Measurements from ENCODE around the gene TRIM31.
"Not testable (repeated sequence)": the region's sequence is repeated elsewhere in the genome, so short reads cannot be mapped to it uniquely, and the experiment has no call there.

TRIM31 gene

GRCh38 chr6:30149858-30150550, 37.1 kb upstream of the TRIM31 start:
- DNase-seq = no peak

DNA sequence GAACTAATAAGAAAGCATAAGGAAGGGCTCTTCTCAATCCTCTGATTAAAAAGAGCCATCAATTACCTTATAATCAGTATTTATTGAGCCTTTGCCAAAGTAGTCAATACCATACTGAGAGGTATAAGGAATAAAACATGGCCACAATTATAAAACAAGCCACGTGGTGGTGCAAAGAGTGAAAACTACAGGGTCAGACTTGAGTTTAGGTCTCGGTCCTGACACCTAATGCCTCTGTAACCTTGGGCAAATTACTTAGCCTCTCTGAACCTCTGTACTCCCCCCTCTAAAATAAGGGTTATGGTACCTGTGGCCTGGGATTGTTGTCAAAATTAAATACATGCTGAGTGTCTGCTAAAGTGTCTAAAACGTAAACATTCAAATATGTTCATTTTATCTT, 36.3 kb upstream of the TRIM31 start:
- DNase-seq = no peak

DNA sequence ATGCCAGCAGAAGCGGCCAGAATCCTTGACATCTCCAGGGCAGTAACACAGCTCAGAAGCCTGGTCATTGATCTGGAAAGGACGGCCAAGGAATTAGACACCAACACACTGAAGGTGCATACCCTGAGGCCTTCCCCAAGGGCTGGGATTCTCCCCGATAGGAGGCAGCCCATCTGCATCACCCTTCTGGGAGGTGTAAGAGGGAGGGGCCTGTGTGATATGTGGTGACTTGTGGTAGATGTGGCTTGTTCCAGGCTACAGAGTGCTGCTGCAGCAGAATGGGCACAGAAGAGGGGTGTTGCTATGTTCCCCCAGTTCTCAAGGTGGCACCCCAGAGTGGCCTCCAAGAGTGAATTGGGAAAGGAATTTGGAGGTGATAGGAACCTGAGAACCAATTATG, 34.2 kb upstream of the TRIM31 start:
- DNase-seq = no peak

- DNase-seq = no peak
These were observed 32.9 kb upstream of the TRIM31 start for GRCh38 chr6:30145818-30146217.

DNA sequence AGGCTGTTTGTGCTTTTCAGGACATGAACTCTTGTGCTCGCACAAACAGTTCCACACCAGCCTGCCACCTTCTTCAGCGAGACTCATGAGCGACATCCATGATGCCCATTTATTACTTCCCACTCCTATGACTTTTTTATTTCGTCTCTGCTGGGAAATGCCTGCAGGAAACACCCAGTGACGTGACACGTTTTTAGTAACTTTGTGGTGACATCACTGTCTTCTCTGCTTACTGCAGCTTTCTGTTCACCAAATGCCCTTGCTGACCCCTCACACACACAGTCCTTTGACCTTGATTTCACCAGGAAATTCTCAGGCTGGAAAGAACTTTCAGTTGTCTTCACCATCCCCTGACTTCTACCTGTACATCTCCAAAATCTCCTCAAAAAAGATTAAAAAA, 31.9 kb upstream of the TRIM31 start:
- DNase-seq = no peak

DNA sequence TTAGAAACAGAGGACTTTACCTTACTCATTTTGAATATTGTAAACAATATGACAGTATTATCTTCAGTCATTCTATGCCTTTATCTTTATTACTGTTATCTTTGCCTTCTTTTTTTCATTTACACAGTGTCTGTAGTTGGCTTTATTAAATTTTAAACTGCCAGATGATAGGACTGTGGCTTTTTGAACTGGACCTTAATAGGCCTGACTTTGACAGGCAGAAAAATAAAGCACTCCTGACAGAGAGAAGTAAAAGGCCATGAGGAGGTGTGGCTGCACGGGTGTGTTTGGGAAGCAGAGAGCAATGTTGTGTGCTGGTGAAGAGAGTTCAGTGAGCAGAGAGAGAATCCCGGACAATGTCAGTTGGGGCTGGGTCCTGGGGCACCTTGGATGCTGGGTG, 30.9 kb upstream of the TRIM31 start:
- DNase-seq = no peak

GRCh38 chr6:30142665-30143064, 29.8 kb upstream of the TRIM31 start:
- no peak for DNase-seq

DNA sequence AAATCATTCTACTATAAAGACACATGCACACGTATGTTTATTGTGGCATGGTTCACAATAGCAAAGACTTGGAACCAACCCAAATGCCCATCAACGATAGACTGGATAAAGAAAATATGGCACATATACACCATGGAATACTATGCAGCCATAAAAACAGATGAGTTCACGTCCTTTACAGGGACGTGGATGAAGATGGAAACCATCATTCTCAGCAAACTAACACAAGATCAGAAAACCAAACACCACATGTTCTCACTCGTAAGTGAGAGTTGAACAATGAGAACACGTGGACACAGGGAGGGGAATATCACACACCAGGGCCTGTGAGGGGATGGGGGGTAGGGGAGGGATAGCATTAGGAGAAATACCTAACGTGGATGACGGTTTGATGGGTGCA, 27.4 kb upstream of the TRIM31 start:
- DNase-seq = not testable (repeated sequence)

GRCh38 chr6:30136570-30137286, 23.8 kb upstream of the TRIM31 start:
- DNase-seq = no peak

DNA sequence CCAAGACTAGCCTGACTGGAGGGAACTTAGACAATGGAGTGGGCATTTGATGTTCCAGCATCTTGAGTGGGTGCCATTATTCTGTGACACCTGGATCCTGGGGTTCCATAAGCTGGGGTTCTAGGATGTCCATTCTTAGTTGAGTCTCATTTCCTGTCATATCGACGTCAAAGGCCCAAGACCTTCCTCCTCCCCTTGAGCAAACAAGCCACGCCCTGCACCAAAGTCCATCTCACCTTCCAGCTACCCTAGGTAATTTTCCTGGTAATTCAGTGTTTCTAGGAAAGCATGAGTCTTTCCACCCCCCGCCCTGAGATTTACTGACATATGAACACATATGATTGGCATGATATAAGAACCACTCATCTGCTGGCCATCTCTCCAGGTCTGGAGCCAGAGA, 22.9 kb upstream of the TRIM31 start, which contains the start of gene TRIM40:
Gene TRIM40, plus strand, starts transcription at position 384 of the 400 bp plus-strand sequence. CDS start 897 bp downstream, outside the sequence.
- DNase-seq = no peak

- no peak for DNase-seq
These were observed 22.3 kb upstream of the TRIM31 start for GRCh38 chr6:30135147-30135546.

DNA sequence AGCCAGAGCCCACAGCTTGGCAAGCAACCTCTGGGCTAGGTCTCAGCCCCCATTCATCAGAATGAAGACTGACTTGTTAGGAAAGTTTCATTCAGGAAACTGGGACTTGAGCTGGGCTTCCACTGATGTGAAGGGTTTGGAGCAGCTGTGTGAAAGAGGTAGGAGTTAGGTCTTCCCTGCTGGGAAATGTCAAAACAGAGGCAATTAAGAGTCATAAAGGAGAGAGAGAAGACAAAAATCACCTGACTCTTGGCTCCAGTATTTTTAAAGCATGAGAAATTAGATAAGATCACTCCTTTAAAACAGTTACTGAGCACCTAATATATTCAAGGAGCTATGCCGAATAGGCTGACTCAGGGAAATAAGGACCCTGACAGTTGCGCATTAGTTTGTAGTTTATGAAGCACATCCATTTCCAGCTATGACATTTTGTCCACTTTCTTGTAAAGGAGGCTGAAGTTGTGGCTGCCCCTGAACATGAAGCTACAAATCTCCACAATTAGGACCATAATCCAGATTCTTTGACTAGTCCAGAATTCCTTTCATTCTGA, 19.1 kb upstream of the TRIM31 start:
- DNase-seq = no peak

GRCh38 chr6:30130887-30131862, 18.3 kb upstream of the TRIM31 start:
- DNase-seq = peak in 42 of 56 donors; percentile 1 to 69 (median 18)

- no peak for DNase-seq
These were observed 17.3 kb upstream of the TRIM31 start for GRCh38 chr6:30130179-30130679.

DNA sequence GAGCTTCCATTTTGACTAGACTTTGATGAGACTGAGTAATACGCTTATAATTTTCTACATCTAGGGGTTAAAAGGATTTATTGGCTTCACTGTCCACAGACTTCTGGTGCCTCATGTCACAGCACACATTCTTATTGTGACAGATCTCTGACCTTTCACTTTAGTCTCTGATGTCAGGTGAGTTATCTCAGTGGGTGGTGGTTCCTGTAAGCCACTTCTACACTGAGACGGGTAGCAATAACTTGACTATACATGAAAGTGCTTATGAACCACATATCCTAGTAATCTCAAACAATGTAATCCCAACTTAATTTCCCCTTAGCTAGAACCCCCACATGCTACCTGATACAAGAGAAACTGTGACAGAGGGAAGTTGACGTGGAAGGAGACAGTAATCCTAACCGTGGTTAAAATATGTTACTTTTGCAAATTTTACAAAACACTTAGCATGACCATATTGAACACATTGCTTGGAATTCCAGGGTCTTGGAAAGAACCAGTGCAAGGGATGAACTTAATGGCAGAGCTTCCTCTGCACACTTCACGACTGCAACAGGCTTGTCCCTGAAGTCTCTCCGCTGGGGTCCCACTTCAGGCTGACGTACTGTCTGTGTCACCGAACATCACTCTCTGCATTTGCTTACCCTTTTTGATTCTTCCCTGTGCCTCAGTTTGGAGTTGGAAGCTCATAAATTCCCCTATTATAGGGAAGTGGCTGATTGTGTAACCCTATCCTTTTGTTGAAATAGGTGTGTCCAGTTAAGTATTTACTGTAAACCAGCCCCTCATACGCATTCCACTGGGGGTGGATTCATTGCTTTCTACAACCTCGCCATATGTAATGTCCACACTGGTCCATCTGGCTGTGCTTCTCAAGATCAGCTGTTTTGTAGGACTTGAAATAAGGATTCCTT, 16.6 kb upstream of the TRIM31 start:
- no peak for DNase-seq

GRCh38 chr6:30127238-30128093, 14.6 kb upstream of the TRIM31 start:
- DNase-seq = peak in 2 of 56 donors; percentile 3 to 5

DNA sequence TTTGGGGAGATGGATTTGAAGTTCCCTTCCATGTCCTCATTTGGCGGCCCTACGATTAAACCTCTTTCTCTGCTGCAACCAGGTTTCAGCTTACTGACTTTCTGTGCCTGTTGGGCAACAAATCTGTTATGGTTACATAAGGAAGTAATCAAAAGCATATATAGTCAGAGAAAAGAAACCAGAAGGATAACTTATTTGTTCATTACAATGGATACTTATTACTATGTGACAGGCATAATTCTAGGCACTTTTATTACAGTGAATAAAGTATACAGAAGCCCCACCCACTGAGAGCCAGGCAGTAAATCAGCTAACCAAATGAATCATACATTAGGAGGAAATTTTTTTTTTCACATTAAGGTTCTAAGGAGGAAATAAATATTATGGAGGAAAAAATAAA, 9.6 kb upstream of the TRIM31 start:
- no peak for DNase-seq

DNA sequence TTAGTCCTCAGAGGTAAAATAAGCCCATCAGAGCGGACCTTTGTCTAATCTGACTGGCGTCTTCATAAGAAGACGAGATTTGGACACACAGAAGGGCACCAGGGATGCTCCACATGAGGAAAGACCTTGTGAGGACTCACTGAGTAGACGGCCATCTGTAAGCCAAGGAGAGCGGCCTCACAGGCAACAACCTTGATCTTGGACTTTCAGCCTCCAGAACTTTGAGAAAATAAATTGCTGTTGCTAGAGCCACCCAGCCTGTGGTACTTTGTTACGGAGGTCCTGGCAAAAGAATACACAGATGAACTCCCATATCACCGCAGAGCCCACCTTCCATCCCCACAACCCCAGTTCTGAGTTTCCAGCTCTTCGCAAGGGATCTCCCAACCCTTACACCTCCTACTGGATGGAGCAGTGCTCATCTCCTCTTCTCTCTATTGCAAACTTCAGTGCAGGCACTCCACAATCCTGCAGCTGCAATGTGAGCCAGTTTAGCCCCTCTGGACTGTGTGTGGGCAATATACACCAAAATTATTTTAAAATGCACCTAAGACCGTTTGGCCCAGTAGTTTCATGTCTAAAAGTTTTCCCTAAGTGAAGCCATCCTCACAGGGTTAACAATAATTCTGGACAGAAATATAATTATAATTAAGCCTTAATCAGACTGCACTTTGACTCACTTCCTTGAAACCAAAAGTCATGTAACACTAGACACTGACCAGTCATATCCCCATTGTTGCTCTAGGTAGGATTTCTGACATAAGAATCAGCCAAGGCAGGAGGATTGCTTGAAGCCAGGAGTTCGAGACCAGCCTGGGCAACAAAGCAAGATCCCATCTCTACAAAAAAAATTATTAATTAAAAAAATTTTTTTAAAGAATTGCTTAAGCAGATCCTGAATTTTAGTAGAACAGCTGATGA, 8.8 kb upstream of the TRIM31 start:
- DNase-seq = no peak

Data from amygdala (tissue), 56 donors.